ENCODE measurements around the gene ATAD1.
"Not testable (repeated sequence)": the region's sequence is repeated elsewhere in the genome, so short reads cannot be mapped to it uniquely, and the experiment has no call there.

The ATAD1 gene

GRCh38 chr10:87846023-87846422 is 28.0 kb upstream of the ATAD1 start:
- no peak for DNase-seq

DNA sequence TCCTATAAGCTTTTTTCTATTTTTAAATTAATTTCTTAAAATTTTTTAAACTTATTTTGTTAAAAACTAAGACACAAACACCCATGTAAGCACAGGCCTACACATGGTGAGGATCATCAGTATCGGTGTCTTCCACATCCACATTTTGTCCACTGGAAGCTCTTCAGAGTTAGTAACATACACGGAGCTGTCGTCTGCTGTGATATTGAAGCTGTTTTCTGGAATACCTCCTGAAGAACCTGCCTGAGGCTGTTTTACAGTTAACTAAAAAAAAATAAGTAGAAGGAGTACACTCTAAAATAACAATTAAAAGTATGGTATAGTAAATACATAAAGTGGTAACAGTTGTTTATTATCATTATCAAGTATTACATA is 27.6 kb upstream of the ATAD1 start:
- DNase-seq, result no peak

- no peak for DNase-seq
These were observed 27.0 kb upstream of the ATAD1 start for GRCh38 chr10:87844837-87845623.

DNA sequence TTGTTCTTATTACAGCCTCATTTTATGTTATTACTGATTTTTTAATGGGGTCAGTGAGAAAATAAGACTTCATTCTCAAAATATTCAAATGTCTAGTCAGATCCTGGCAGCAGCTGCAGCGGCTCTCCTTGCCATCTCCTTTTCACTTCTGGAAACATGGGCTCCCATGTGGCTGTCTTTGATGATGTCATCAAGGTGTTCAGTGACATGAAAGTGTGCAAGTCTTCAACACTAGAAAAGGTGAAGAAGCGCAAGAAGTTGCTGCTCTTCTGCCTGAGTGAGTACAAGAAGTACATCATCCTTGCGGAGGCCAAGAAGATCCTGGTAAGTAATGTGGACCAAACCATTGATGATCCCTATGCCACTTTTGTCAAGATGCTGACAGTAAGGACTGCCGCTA is 25.7 kb upstream of the ATAD1 start:
- no peak for DNase-seq

DNA sequence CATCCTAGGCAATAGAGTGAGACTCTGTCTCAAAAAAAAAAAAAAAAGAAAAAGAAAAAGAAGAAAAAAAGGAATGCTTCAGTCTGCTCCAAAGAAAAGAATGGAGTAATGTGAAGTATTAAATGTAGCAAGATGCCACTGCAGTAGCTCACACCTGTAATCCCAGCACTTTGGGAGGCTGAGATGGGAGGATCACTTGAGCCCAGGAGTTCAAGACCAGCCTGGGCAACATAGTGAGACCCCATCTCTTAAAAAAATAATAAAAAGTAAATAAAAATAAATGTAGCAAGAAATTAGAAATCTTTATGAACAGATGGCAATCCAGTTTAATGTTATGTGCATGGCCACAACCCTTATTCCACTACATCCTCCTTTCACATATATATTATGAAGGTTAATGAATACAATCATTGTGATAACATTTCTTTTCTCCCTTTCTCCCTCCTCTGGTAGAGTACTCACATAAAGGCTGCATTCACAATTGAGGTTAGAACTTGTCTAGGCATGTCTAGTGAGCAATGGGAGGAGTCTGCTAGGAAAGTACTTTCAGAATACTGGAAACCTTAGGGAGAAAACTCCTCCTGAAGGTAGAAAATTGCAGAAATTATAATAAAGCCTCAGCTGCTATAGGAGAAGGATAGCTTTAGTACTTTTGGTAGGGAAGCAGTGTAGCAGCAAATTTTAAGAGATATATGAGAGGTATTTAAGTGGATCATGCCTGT is 24.9 kb upstream of the ATAD1 start:
- no peak for DNase-seq

DNA sequence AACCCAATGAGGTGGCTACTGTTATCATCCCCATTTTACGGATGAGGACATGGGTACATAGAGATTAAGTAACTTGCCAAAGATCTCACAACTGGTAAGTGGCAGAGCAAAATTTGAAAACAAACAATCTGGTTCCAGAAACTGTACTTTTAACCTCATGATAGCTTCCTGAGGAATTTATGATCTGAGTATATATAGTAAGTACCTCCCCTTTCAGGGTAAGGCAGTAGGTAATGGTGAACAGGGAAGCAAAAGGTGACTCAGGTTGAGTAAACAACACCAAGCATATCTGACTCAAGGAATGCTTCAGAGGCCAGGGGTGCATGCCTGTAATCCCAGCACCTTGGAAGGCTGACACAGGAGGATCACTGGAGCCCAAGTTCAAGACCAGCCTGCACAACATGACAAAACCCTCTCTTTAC is 24.2 kb upstream of the ATAD1 start:
- DNase-seq, result no peak

DNA sequence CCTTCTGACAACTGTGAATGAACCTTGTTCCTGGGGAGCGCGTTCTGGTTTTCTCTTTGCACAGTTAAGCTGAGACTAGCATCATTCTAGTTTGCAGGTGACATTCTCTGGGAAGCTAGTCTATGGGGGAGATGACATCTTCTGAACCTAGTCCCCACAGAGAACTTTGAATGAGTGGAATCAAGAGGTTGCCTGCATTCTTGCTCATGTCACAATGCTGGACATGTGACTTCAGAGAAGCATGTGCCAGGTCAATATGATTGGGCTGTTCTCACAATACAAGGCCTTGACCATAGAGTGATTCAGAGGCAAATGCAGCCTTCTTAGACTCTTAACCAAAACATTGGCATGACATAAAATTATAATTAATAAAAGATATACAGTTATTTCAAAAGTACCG is 23.2 kb upstream of the ATAD1 start:
- no peak for DNase-seq

GRCh38 chr10:87838650-87839049 is 20.6 kb upstream of the ATAD1 start:
- DNase-seq, result no peak

GRCh38 chr10:87837445-87837844 is 19.4 kb upstream of the ATAD1 start:
- DNase-seq, result no peak

- no peak for DNase-seq
These were observed 18.1 kb upstream of the ATAD1 start for GRCh38 chr10:87836098-87836497.

- DNase-seq, result no peak
These were observed 12.1 kb upstream of the ATAD1 start for GRCh38 chr10:87829986-87830729.

DNA sequence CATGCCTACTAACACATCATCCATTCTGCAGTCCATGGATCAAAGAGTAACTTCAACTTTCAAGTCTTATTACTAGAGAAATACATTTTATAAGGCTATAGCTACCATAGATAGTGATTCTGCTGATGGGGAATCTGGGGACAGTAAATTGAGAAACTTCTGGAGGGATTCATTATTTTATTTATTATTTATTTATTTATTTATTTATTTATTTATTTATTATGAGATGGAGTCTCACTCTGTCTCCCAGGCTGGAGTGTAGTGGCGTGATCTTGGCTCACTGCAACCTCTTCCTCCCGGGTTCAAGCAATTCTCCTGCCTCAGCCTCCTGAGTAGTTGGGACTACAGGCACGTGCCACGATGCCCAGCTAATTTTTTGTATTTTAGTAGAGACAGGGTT is 11.0 kb upstream of the ATAD1 start:
- DNase-seq, result not testable (repeated sequence)

- no peak for DNase-seq
These were observed 9.7 kb upstream of the ATAD1 start for GRCh38 chr10:87827681-87828080.

GRCh38 chr10:87826653-87827052 is 8.6 kb upstream of the ATAD1 start:
- DNase-seq, result no peak

DNA sequence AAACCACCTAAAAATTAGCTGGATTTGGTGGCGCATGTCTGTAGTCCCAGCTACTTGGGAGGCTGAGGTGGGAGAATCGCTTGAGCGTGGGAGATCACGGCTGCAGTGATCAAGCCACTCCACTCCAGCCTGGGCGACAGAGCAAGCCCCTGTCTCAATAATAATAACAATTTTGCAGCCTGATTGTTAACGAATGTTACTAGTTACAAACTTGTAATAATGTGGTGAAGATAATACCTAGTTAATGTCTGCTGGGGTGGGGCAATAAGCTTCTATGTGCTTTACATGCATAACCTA is 1.2 kb upstream of the ATAD1 start:
- DNase-seq, result no peak

DNA sequence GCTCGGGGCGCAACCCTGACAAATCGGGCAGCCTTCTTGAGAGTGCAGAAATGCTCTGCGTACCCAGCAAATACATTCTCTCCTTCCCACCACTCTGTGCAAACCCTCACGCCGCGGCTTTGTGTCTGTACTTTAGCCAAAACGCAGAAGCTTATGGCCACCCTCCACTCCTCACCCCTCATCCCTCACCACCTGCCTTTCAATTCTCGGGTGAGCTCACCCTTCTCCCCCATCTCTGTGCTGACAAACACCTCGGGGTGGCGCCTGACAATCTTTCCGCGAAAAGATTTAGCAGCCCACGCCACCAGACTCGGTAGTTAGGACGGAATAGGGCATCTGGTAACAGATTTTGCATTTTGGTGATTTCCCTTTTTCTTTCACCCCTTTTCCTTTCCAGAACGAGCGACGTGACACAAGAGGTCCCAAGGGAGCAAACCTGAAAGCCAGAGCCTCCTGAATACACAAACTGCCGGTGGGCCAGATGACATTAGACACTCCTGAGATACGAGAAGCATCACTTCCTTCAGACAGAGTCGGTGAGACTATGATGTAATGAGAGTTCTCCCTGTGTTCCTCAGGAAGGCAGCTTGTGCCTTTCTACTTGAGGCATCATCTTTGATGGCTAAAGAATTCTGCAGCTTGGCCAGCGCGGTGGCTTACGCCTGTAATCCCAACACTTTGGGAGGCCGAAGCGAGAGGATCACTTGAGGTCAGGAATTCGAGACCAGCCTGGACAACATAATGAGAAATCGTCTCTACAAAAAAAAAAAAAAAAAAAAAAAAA is 671 bp upstream of the ATAD1 start:
- DNase-seq, result peak; percentile 64

- DNase-seq, result no peak
These were observed 973 bp downstream of the ATAD1 start for GRCh38 chr10:87816898-87817608.

DNA sequence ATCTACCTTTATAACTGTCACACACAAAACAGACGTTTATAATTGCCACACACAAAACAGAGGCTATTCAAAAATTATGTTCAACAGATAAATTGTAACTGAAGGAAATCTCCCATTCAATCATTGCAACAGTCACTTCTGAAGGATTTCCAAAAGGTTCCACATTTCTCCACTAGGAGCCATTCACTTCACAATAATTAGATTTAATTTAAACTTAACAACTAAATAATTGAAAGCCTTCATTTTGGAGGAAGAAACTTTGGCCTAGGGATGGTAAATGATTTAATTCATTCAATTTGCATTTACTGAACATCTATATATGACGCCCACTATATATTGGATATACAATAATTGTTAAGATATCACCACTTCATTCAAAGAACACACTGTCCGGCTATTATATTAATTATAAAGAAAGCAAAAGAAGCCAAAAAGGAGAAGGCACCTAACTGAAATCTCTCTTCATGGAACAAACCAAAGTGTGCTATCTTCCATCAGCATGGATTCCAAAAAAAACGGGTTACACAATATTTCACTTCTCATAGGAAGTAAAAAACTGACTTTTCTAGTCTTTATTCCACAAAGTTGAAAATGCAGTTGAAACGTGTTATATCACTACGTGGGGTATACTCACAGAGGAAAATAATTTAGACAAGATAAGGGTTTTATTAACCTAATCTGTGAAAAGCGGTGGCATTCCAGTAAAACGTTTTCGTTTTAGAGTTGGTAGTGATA is 1.7 kb downstream of the ATAD1 start:
- DNase-seq, result no peak

DNA sequence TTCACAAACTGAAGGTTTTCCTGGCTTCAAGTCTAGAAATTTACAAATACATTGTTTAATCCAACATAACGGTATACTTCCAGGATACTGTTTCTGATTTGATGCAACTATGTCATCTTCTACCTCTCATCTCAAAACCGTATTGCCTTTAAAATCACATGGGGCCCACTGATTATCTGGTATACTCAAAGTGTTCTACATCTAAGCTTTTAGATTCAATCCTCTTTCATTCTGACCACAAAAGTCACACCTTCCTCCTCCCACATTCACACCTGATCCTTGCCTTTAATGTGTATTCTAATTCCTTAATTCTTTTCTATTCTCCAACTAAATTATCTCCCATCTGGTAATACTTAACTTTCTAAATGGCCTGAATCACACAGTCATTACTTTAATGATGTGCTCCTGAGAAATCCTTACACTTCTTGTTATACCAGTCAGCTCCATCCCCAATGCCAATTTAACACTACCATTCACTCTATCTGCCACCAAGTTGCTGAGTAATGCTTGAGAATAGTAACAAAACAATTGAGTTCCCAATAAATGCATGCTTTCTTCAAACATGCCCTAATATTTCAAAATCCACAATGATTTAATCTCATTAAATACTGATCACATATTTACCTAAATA is 13.0 kb downstream of the ATAD1 start:
- no peak for DNase-seq

DNA sequence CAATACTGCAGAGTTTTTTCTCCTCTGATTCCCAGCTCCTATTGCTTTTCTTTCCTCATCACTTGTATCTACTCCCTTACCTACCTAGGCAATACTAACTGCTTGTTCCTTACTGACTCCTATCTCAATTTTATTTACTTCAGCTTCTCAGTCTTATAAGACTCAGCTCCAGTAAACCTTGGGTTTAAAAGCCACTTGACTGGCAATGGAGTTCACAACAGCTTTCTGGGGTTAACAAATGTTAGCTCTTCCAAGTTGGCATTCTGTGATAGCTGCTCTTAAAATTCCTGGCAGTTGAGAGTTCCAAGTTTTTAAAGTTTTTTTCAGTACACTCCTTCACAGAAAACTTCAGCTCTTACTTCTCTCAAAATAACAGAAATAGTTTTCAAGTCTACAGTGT is 14.2 kb downstream of the ATAD1 start:
- no peak for DNase-seq

GRCh38 chr10:87803328-87803727 is 14.7 kb downstream of the ATAD1 start:
- DNase-seq, result no peak

All from stimulated activated CD4-positive, alpha-beta T cell treated with anti-CD3 and anti-CD28 coated beads, Interleukin-1b, Interleukin-23, amount 100 ng/mL, for 48 hours (primary cell).